ENCODE measurements around the gene ZNF281.

ZNF281 gene

GRCh38 chr1:200435200-200435780 lies 25.5 kb upstream of the ZNF281 start (continued):
- TF ChIP-seq ZNF518A (tag by site-specific recombination; conservative IDR thresholded peaks at IDR 0.05; ENCODE audit: low read depth) = no peak
- no peak for TF ChIP-seq ZNF664 (tag by site-specific recombination; IDR thresholded peaks at IDR 0.05)
- TF ChIP-seq ZSCAN30 (tag by site-specific recombination; IDR thresholded peaks at IDR 0.05) = no peak
- no peak for TF ChIP-seq KLF1 (tag by site-specific recombination; IDR thresholded peaks at IDR 0.05)
- TF ChIP-seq ZNF629 (tag by site-specific recombination; IDR thresholded peaks at IDR 0.05) = no peak
- no peak for TF ChIP-seq INSM2 (tag by site-specific recombination; IDR thresholded peaks at IDR 0.05)

GRCh38 chr1:200433586-200433985 lies 23.8 kb upstream of the ZNF281 start:
- Histone ChIP-seq H3K36me3 (ENCODE audit: control insufficient read depth in 2 of 2, insufficient read depth in 1 of 2, low read length in 2 of 2) (no peaks in the 10 kb centered on the region), H3K9me3 (ENCODE audit: control insufficient read depth, insufficient read depth, low read depth, low read length) (no peaks in the 10 kb centered on the region), H3K4me3 (ENCODE audit: low read depth, low read length) (no peak overlapping the region), H3K27ac (ENCODE audit: extremely low read depth, low read depth, low read length) (no peak overlapping the region), H3K4me1 (ENCODE audit: control insufficient read depth, insufficient read depth, low read length) (no peaks in the 10 kb centered on the region)
- POLR2A ChIA-PET = no interaction called here
- no peak for TF ChIP-seq ZNF10 (tag by site-specific recombination; IDR thresholded peaks at IDR 0.05)
- no peak for TF ChIP-seq ZBTB49 (tag by site-specific recombination; IDR thresholded peaks at IDR 0.05; ENCODE audit: low read depth)
- no peak for TF ChIP-seq SCRT2 (tag by site-specific recombination; IDR thresholded peaks at IDR 0.05)
- TF ChIP-seq ZNF580 (tag by site-specific recombination; IDR thresholded peaks at IDR 0.05) = no peak
- TF ChIP-seq PRDM1 (tag by site-specific recombination; IDR thresholded peaks at IDR 0.05) = peak; percentile 89
- 0 out of 2 replicates have a peak, but pooled peaks have one; percentile 48 for TF ChIP-seq ZNF121 (tag by site-specific recombination; IDR thresholded peaks at IDR 0.05)
- no peak for TF ChIP-seq ZNF530 (tag by site-specific recombination; IDR thresholded peaks at IDR 0.05; ENCODE audit: low read depth)
- TF ChIP-seq TSHZ1 (tag by site-specific recombination; IDR thresholded peaks at IDR 0.05; ENCODE audit: borderline replicate concordance) = no peak
- TF ChIP-seq ZNF670 (tag by site-specific recombination; IDR thresholded peaks at IDR 0.05; ENCODE audit: low read depth) = no peak
- no peak for TF ChIP-seq ZNF514 (tag by site-specific recombination; IDR thresholded peaks at IDR 0.05)
- no peak for TF ChIP-seq EGR2 (tag by site-specific recombination; IDR thresholded peaks at IDR 0.05; ENCODE audit: low read depth)
- TF ChIP-seq RBAK (tag by site-specific recombination; IDR thresholded peaks at IDR 0.05) = no peak
- TF ChIP-seq ZNF114 (tag by site-specific recombination; IDR thresholded peaks at IDR 0.05) = no peak
- no peak for TF ChIP-seq ZNF658 (tag by site-specific recombination; IDR thresholded peaks at IDR 0.05)
- no peak for TF ChIP-seq ZFP37 (tag by site-specific recombination; IDR thresholded peaks at IDR 0.05)
- TF ChIP-seq ZFP69B (tag by site-specific recombination; IDR thresholded peaks at IDR 0.05) = no peak
- no peak for TF ChIP-seq ZNF366 (tag by site-specific recombination; conservative IDR thresholded peaks at IDR 0.05)
- no peak for TF ChIP-seq ZSCAN23 (tag by site-specific recombination; IDR thresholded peaks at IDR 0.05)
- CTCF ChIA-PET = no interaction called here
